Activated naive CD4-positive, alpha-beta T cell treated with anti-CD3 and anti-CD28 coated beads, Interleukin-2, amount 10 ng/mL, durations not matched to agents 7 days and 5 days (primary cell): ENCODE data around the gene NGRN.

Source experiments
- CTCF ChIA-PET: fragments of 350-600 bp; sonication (Branson Sonifier 250); formaldehyde crosslinking; loops from one replicate; lab custom pipeline; 2021; ENCODE audit warnings: antibody characterized with exemption; lab: Charles Lee
- DNase-seq: peaks from one replicate; pipeline ENCODE4 v3.0.0-alpha.2; 2020
- H3K27ac Mint-ChIP-seq: one replicate; pipeline ENCODE4 v1.8.0; 2021; ENCODE audit warnings: mild to moderate bottlenecking, moderate library complexity, mixed read lengths
- H3K27me3 Mint-ChIP-seq: one replicate; pipeline ENCODE4 v1.8.0; 2021; ENCODE audit warnings: mild to moderate bottlenecking, mixed read lengths
- H3K36me3 Mint-ChIP-seq: one replicate; pipeline ENCODE4 v1.8.0; 2021; ENCODE audit warnings: mixed read lengths
- H3K4me1 Mint-ChIP-seq: one replicate; pipeline ENCODE4 v1.8.0; 2021; ENCODE audit warnings: mixed read lengths
- H3K4me3 Mint-ChIP-seq: one replicate; pipeline ENCODE4 v1.8.0; 2021; ENCODE audit warnings: mild to moderate bottlenecking, moderate library complexity, mixed read lengths
- H3K9me3 Mint-ChIP-seq: one replicate; pipeline ENCODE4 v1.8.0; 2021; ENCODE audit warnings: mixed read lengths

The NGRN gene

DNA sequence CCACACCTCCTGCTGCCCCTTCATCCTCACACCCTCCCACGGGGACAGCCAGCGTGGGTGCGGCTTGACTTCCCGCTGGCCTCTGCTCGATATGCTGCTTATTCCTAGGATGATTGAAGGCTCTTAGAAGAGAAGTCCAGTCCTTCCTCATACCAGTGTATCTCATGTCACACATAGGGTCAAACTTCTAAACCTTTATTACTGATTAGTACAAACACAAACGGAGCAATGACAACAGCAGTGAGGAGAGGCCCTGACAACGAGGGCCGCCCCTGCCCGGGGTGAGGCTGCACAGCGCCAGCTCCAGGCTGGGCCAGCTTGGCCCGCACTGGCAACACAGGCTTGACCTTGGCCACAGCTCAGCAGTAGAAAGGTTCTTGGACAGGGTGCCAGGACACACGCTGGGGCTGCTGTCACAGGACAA lies 35.4 kb upstream of the NGRN start:
- no peak for DNase-seq
- Mint-ChIP-seq H3K4me3 (peak overlapping the region; percentile 88), H3K27ac (peak overlapping the region; percentile 33), H3K4me1 (peaks cover 51% of the 10 kb centered on the region), H3K9me3 (no peaks in the 10 kb centered on the region), H3K27me3 (no peaks in the 10 kb centered on the region), H3K36me3 (peaks cover 33% of the 10 kb centered on the region)
- CTCF ChIA-PET = interaction anchor here (1.0 to 1.2 kb wide), 3 partner anchors 8 to 702 kb away, joined by 3 to 5 read pairs (median 4); no protein-coding TSS in a partner anchor

GRCh38 chr15:90230610-90231009 lies 34.9 kb upstream of the NGRN start:
- H3K4me3 Mint-ChIP-seq = peak overlapping the region; percentile 88
- no peaks in the 10 kb centered on the region for H3K9me3 Mint-ChIP-seq
- DNase-seq = no peak
- H3K4me1 Mint-ChIP-seq = peaks cover 54% of the 10 kb centered on the region
- peak overlapping the region; percentile 92 for H3K27ac Mint-ChIP-seq
- H3K36me3 Mint-ChIP-seq = peaks cover 33% of the 10 kb centered on the region
- CTCF ChIA-PET = interaction anchor here (0.7 to 1.5 kb wide), 4 partner anchors 9 to 701 kb away, joined by 3 to 5 read pairs (median 4); no protein-coding TSS in a partner anchor
- no peaks in the 10 kb centered on the region for H3K27me3 Mint-ChIP-seq

GRCh38 chr15:90231028-90232017 lies 34.1 kb upstream of the NGRN start:
- peak; percentile 90 for DNase-seq
- Mint-ChIP-seq H3K9me3 (no peaks in the 10 kb centered on the region), H3K27me3 (no peaks in the 10 kb centered on the region), H3K4me1 (peaks cover 60% of the 10 kb centered on the region), H3K36me3 (peaks cover 35% of the 10 kb centered on the region), H3K4me3 (peak overlapping the region; percentile 88), H3K27ac (peak overlapping the region; percentile 92)
- CTCF ChIA-PET = interaction anchor here (0.7 to 2.5 kb wide), 6 partner anchors 10 to 700 kb away, joined by 3 to 8 read pairs (median 4); partner anchors contain the start of gene SEMA4B

- peaks cover 31% of the 10 kb centered on the region for H3K36me3 Mint-ChIP-seq
- H3K4me1 Mint-ChIP-seq = peaks cover 60% of the 10 kb centered on the region
- no peaks in the 10 kb centered on the region for H3K27me3 Mint-ChIP-seq
- peak overlapping the region; percentile 92 for H3K27ac Mint-ChIP-seq
- DNase-seq = no peak
- no peaks in the 10 kb centered on the region for H3K9me3 Mint-ChIP-seq
- H3K4me3 Mint-ChIP-seq = peak overlapping the region; percentile 88
- CTCF ChIA-PET = interaction anchor here (0.9 to 2.5 kb wide), 7 partner anchors 10 to 89 kb away, joined by 3 to 8 read pairs (median 4); partner anchors contain the start of genes SEMA4B and TTLL13
Observed at GRCh38 chr15:90232196-90232595, 33.3 kb upstream of the NGRN start.

DNA sequence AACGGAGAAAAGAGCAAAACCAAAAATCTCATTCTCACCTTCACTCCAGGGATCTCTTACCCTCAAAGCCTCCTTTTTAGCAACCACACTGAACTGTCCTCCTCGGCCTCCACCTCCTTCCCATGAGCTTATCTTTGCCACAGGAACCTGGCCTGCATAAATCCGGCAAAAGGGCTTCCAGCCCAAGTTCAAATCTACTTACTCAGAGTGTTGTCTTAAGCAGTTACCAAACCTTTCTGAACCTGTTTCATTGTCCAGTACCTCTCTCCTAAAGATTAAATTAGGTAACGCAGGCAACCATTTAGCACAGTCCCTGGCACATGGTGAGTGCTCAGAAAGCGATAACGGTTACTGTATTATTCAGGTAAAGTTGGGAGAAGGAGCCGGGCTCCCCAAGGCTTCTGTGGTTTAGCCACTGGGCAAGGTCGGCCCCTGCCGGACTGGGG lies 32.5 kb upstream of the NGRN start:
- CTCF ChIA-PET = interaction anchor here (0.9 to 2.5 kb wide), 10 partner anchors 10 to 700 kb away, joined by 3 to 8 read pairs (median 4); partner anchors contain the start of genes SEMA4B and TTLL13
- H3K4me1 Mint-ChIP-seq = peaks cover 60% of the 10 kb centered on the region
- H3K36me3 Mint-ChIP-seq = peaks cover 30% of the 10 kb centered on the region
- peak overlapping the region; percentile 92 for H3K27ac Mint-ChIP-seq
- peak overlapping the region; percentile 88 for H3K4me3 Mint-ChIP-seq
- no peaks in the 10 kb centered on the region for H3K9me3 Mint-ChIP-seq
- DNase-seq = peak; percentile 28
- H3K27me3 Mint-ChIP-seq = no peaks in the 10 kb centered on the region

- CTCF ChIA-PET = interaction anchor here (0.8 to 2.5 kb wide), 11 partner anchors 11 to 699 kb away, joined by 3 to 8 read pairs (median 3); partner anchors contain the start of genes NGRN, SEMA4B and TTLL13
- peak within 1 kb of the TSS; percentile 88 for H3K4me3 Mint-ChIP-seq
- H3K4me1 Mint-ChIP-seq = peaks cover 64% of the 10 kb centered on the region
- no peaks in the 10 kb centered on the region for H3K9me3 Mint-ChIP-seq
- H3K27me3 Mint-ChIP-seq = no peaks in the 10 kb centered on the region
- peak; percentile 98 for DNase-seq
- H3K36me3 Mint-ChIP-seq = peaks cover 35% of the 10 kb centered on the region
- H3K27ac Mint-ChIP-seq = peak within 1 kb of the TSS; percentile 92
Observed at GRCh38 chr15:90233387-90234095, 31.9 kb upstream of the NGRN start, which contains the start of gene CIB1. CIB1 (minus strand) TSS chr15:90233941; CDS start chr15:90233885, 56 bp downstream.

DNA sequence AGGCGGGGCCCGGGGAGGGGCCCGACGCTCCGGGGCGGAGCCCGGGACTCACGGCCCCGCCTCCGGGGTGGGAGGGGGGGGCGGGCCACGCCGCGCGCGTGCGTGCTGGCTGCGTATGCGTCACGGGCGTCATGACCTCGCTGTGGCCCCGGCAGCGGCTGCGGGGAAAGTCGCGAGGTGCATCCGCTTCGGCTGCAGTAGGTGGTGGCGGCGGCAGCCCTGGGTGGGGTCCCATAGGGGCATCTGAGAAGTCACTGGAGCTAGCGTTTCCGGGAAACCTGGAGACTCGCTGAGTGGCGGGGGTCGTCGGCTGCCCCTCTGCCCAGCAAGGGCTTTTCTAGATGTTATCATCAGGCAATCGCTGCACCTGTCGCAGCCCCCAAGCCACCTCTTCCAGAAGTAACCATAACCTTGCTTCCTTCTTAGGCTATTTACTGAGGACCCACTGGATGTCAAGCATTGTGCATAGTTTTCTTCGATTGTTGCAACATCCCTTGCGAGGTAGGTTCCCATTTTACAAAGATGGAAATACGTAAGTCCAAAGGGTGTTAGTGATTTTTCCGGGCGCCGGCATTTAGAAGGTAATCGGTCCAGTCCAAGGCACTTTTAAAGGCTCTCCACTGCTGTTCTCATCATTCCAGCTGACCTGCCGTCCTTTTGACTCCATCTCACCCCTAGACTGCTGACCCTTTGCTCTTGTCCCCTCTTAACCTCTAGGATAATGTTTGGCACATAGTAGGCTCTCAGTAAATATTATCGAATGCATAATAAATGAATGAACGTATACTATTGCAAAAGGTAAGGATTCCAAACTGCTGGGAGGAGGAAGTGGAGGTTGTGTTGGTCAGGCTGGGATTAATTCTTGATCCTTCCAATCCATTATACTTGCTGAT lies 31.1 kb upstream of the NGRN start, which contains the start of gene GDPGP1:
Gene GDPGP1, plus strand, starts transcription at position 114 of the 893 bp plus-strand sequence. CDS start 6,700 bp downstream, outside the sequence.
- Mint-ChIP-seq H3K4me1 (peaks cover 63% of the 10 kb centered on the region), H3K27me3 (no peaks in the 10 kb centered on the region), H3K27ac (peak within 1 kb of the TSS; percentile 92), H3K9me3 (no peaks in the 10 kb centered on the region), H3K4me3 (peak within 1 kb of the TSS; percentile 88), H3K36me3 (peaks cover 34% of the 10 kb centered on the region)
- CTCF ChIA-PET = interaction anchor here (0.8 to 2.0 kb wide), 5 partner anchors 15 to 59 kb away, joined by 3 to 5 read pairs (median 3); partner anchors contain the start of genes NGRN and TTLL13
- DNase-seq = no peak

- Mint-ChIP-seq H3K27me3 (no peaks in the 10 kb centered on the region), H3K4me1 (peaks cover 26% of the 10 kb centered on the region), H3K4me3 (no peak overlapping the region), H3K36me3 (peaks cover 21% of the 10 kb centered on the region), H3K9me3 (no peaks in the 10 kb centered on the region), H3K27ac (peak overlapping the region; percentile 33)
- CTCF ChIA-PET = no interaction called here
- DNase-seq = no peak
Observed at GRCh38 chr15:90239371-90239770, 26.1 kb upstream of the NGRN start.

- Mint-ChIP-seq H3K27me3 (no peaks in the 10 kb centered on the region), H3K9me3 (no peaks in the 10 kb centered on the region), H3K4me1 (peaks cover 14% of the 10 kb centered on the region), H3K4me3 (no peak overlapping the region), H3K36me3 (peaks cover 19% of the 10 kb centered on the region), H3K27ac (no peak overlapping the region)
- DNase-seq = no peak
- CTCF ChIA-PET = no interaction called here
Observed at GRCh38 chr15:90240856-90241255, 24.6 kb upstream of the NGRN start.

DNA sequence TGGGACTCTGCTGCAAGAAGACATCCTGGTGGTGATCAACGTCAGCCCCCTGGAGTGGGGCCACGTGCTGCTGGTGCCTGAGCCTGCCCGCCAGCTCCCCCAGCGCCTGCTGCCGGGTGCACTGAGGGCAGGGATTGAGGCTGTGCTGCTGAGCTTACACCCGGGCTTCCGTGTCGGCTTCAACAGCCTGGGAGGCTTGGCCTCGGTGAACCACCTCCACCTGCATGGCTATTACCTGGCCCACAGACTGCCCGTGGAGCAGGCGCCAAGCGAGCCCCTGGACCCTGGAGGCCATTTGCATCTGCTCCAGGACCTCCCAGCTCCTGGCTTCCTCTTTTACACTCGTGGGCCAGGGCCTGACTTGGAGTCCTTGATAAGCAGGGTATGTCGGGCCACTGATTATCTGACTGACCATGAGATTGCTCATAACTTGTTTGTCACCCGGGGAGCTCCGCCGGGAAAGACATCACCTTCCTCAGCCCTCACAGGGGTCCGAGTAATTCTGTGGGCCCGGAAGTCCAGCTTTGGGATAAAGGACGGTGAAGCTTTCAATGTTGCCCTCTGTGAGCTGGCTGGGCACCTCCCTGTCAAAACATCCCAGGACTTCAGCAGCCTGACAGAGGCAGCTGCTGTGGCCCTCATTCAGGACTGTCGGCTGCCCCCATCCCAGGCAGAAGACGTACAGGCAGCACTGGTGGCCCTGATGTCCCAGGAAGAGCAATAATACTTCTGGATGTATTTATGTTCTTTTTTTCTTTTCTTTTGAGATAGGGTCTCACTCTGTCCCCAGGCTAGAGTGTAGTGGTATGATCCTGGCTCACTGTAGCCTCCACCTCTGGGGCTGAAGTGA lies 23.9 kb upstream of the NGRN start:
- Mint-ChIP-seq H3K27me3 (no peaks in the 10 kb centered on the region), H3K27ac (no peak overlapping the region)
- CTCF ChIA-PET = interaction anchor here (0.6 to 1.5 kb wide), 2 partner anchors 12 to 85 kb away, joined by 3 to 4 read pairs; no protein-coding TSS in a partner anchor

GRCh38 chr15:90243943-90244639 lies 21.4 kb upstream of the NGRN start:
- CTCF ChIA-PET = no interaction called here
- no peak for DNase-seq
- Mint-ChIP-seq H3K4me1 (peaks cover 9% of the 10 kb centered on the region), H3K4me3 (no peak overlapping the region), H3K9me3 (no peaks in the 10 kb centered on the region), H3K27ac (no peak overlapping the region), H3K27me3 (peaks cover 3% of the 10 kb centered on the region), H3K36me3 (peaks cover 7% of the 10 kb centered on the region)

More for the DNA sequence above, 23.9 kb upstream of the NGRN start:
- H3K4me3 Mint-ChIP-seq = no peak overlapping the region
- H3K9me3 Mint-ChIP-seq = no peaks in the 10 kb centered on the region
- peaks cover 10% of the 10 kb centered on the region for H3K4me1 Mint-ChIP-seq
- no peak for DNase-seq
- peaks cover 15% of the 10 kb centered on the region for H3K36me3 Mint-ChIP-seq
